Activated T-helper 2 cell treated with anti-CD3 and anti-CD28 coated beads, Interferon-gamma antibody, Interleukin-2, Interleukin-4, amounts not matched to agents 10 μg/mL and 5 μg/mL and 100 μg/mL, durations not matched to agents 14 hours and 24 hours and 36 hours (primary cell): ENCODE results near the gene CNTN1. TPM values are rescaled to one million over a fixed set of nuclear protein-coding genes. Genes with fewer than 3 reads are reported as not detected.

Experiments used
- DNase-seq: peaks from one replicate; pipeline ENCODE4 v3.0.0; 2021; ENCODE audit warnings: low spot score
- H3K27ac Mint-ChIP-seq: one replicate; pipeline ENCODE4 v1.8.0; 2021; ENCODE audit warnings: mixed read lengths
- H3K27me3 Mint-ChIP-seq: one replicate; pipeline ENCODE4 v1.8.0; 2021; ENCODE audit warnings: low read depth, mixed read lengths
- H3K36me3 Mint-ChIP-seq: one replicate; pipeline ENCODE4 v1.8.0; 2021; ENCODE audit warnings: low read depth, mixed read lengths
- H3K4me1 Mint-ChIP-seq: one replicate; pipeline ENCODE4 v1.8.0; 2021; ENCODE audit warnings: low read depth, mixed read lengths
- H3K4me3 Mint-ChIP-seq: one replicate; pipeline ENCODE4 v1.8.0; 2021; ENCODE audit warnings: low read depth, mild to moderate bottlenecking, moderate library complexity, mixed read lengths
- H3K9me3 Mint-ChIP-seq: one replicate; pipeline ENCODE4 v1.8.0; 2021; ENCODE audit warnings: mixed read lengths
- intact Hi-C: fragments of 100-400 bp; cut with micrococcal nuclease; formaldehyde crosslinking; loops from one replicate; pipeline ENCODE4 v1.15.1; 2023
- total RNA-seq: library from RNA; stranded (reverse); gene quantifications from 2 replicates; pipeline ENCODE4 v1.2.3, GENCODE V29; 2022

Gene CNTN1
- total RNA-seq, 1 donor from 2014 or later, result not detected

- no peaks in the 10 kb centered on the region for H3K36me3 Mint-ChIP-seq
- H3K9me3 Mint-ChIP-seq, result no peaks in the 10 kb centered on the region
- H3K4me1 Mint-ChIP-seq, result no peaks in the 10 kb centered on the region
- intact Hi-C loops, result no loop called here
- H3K4me3 Mint-ChIP-seq, result no peak overlapping the region
- no peaks in the 10 kb centered on the region for H3K27me3 Mint-ChIP-seq
- no peak for DNase-seq
- H3K27ac Mint-ChIP-seq, result no peak overlapping the region
Measured at GRCh38 chr12:40668099-40668529, 24.1 kb upstream of the CNTN1 start.

DNA sequence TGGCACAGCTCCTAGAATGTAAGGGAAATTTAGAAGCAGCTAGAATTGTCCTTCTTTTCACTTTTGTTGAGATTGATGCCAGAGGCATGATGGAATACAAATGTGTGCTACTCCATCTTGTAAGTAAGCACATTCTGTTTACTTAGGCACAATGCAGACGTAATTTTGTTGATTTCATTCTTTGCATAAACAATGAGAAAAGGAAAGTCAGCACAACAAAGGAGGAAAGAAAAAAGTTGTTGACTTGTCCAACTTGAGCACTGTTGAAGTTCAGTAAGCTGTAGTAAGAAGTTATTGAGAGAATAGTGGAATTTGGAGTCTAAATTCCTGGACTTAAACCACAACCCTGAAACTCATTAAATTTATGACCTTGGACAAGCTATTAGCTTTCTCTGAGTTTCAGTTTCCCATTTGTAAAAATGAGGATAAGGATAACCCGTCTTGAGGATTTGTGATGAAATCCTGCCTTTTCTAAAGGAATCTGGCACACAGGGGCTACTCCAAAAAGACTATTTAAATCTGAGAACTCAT is 19.4 kb upstream of the CNTN1 start:
- H3K4me3 Mint-ChIP-seq, result no peak overlapping the region
- no peak overlapping the region for H3K27ac Mint-ChIP-seq
- H3K4me1 Mint-ChIP-seq, result no peaks in the 10 kb centered on the region
- intact Hi-C loops, result no loop called here
- DNase-seq, result no peak
- no peaks in the 10 kb centered on the region for H3K27me3 Mint-ChIP-seq
- no peaks in the 10 kb centered on the region for H3K9me3 Mint-ChIP-seq
- no peaks in the 10 kb centered on the region for H3K36me3 Mint-ChIP-seq

GRCh38 chr12:40681148-40681547 is 11.1 kb upstream of the CNTN1 start:
- Mint-ChIP-seq H3K27me3 (no peaks in the 10 kb centered on the region), H3K4me3 (no peak overlapping the region), H3K4me1 (no peaks in the 10 kb centered on the region), H3K9me3 (no peaks in the 10 kb centered on the region), H3K36me3 (no peaks in the 10 kb centered on the region), H3K27ac (no peak overlapping the region)
- no peak for DNase-seq
- intact Hi-C loops, result no loop called here

DNA sequence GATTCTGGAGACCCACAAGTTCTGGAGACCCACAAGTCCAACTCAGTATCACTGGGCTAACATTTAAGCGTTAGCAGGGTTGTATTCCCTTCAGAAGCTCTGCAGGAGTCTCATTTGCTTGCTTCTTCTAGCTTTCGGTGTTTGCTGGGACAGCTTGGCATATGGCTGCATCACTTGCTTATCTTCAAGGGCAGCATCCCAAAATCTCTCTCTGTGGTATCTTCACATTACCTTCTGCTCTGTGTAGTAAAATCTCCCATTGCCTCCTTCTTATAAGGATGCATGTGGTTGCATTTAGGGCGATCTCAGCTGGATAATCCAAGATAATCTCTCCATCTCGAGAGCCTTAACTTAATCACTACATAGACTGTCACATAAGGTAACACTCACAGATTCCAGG is 7.3 kb upstream of the CNTN1 start:
- Mint-ChIP-seq H3K4me1 (no peaks in the 10 kb centered on the region), H3K4me3 (no peak overlapping the region), H3K27me3 (no peaks in the 10 kb centered on the region), H3K9me3 (no peaks in the 10 kb centered on the region), H3K36me3 (no peaks in the 10 kb centered on the region), H3K27ac (no peak overlapping the region)
- intact Hi-C loops, result no loop called here
- DNase-seq, result no peak

- H3K4me1 Mint-ChIP-seq, result no peaks in the 10 kb centered on the region
- no peaks in the 10 kb centered on the region for H3K9me3 Mint-ChIP-seq
- peaks cover 9% of the 10 kb centered on the region for H3K27me3 Mint-ChIP-seq
- H3K27ac Mint-ChIP-seq, result no peak overlapping the region
- no peaks in the 10 kb centered on the region for H3K36me3 Mint-ChIP-seq
- no peak overlapping the region for H3K4me3 Mint-ChIP-seq
- no peak for DNase-seq
- intact Hi-C loops, result no loop called here
Measured at GRCh38 chr12:40688085-40688725, 4.0 kb upstream of the CNTN1 start.

GRCh38 chr12:40689576-40689975 is 2.7 kb upstream of the CNTN1 start:
- no peaks in the 10 kb centered on the region for H3K4me1 Mint-ChIP-seq
- intact Hi-C loops, result no loop called here
- no peak for DNase-seq
- peaks cover 19% of the 10 kb centered on the region for H3K27me3 Mint-ChIP-seq
- H3K9me3 Mint-ChIP-seq, result no peaks in the 10 kb centered on the region
- H3K4me3 Mint-ChIP-seq, result no peak overlapping the region
- no peak overlapping the region for H3K27ac Mint-ChIP-seq
- H3K36me3 Mint-ChIP-seq, result no peaks in the 10 kb centered on the region

- H3K27ac Mint-ChIP-seq, result no peak overlapping the region
Measured at GRCh38 chr12:40692765-40693206, 547 bp downstream of the CNTN1 start.

DNA sequence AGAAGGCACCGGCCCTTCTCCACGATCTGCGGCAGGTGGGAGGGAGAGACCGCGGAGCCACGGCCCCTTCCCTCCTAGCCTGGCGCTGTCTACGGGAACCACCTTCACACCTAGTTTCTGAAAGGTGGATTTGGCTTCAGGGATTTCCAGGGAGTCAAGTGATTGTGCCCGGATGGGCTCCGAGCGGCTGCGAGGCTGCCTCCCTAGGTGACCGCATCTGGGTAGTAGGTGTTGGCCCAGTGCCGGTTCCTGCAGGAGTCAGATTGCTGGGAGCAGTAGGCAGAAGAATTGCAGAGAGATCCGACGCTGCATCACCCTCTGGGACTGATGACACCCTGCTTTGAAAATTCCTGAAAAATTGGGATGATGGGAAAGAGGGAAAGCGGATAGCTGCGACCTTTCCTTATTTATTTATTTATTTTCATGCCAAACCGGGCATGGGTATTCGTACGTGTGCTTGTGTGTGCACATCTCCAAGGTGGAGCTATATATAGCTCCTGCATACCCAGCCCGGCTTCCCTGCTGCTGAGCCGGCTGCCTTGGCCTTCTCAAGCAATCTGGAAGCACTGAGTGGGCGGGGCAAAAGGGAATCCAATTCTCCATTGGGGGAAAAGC is 1.1 kb downstream of the CNTN1 start:
- no peaks in the 10 kb centered on the region for H3K9me3 Mint-ChIP-seq
- no peak overlapping the region for H3K27ac Mint-ChIP-seq
- H3K36me3 Mint-ChIP-seq, result no peaks in the 10 kb centered on the region
- no peak overlapping the region for H3K4me3 Mint-ChIP-seq
- no peak for DNase-seq
- peaks cover 22% of the 10 kb centered on the region for H3K27me3 Mint-ChIP-seq
- no peaks in the 10 kb centered on the region for H3K4me1 Mint-ChIP-seq
- intact Hi-C loops, result no loop called here

More at GRCh38 chr12:40692765-40693206, 547 bp downstream of the CNTN1 start:
- no peaks in the 10 kb centered on the region for H3K4me1 Mint-ChIP-seq
- H3K9me3 Mint-ChIP-seq, result no peaks in the 10 kb centered on the region
- no peak overlapping the region for H3K4me3 Mint-ChIP-seq
- no peaks in the 10 kb centered on the region for H3K36me3 Mint-ChIP-seq
- peaks cover 22% of the 10 kb centered on the region for H3K27me3 Mint-ChIP-seq
- no peak for DNase-seq
- intact Hi-C loops, result no loop called here

DNA sequence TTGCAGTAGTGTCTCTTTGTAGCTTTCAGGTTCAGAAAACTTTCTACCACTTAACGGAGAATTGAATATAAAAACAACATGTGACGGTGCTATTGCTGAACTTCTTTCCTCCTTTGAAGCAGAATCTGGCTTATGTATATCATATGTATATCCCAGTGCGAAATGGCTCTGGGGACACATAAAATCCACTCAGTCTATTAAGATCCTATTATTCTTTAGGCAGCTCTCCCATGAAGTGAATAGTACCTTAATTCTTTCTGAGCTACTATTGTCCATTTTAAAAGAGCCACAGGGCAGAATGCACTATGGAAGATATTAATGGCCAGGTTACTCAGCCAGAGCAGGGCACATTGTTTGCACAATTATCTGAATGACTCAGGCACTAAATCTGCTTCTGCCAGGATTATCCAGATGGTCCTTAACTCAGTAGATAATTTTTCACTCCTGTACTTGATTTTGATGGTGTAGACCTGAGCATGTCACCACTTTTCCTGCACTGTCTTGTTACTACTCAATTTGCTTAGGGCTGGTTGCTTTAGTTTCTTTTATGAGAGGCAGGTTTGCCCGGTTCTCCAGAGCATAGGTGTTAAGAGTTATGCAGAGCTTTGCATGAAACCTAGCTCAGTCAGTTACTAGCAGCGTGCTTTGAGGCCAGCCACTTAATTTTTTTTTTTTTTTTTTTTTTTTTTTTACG is 5.5 kb downstream of the CNTN1 start:
- intact Hi-C loops, result no loop called here
- no peaks in the 10 kb centered on the region for H3K36me3 Mint-ChIP-seq

DNA sequence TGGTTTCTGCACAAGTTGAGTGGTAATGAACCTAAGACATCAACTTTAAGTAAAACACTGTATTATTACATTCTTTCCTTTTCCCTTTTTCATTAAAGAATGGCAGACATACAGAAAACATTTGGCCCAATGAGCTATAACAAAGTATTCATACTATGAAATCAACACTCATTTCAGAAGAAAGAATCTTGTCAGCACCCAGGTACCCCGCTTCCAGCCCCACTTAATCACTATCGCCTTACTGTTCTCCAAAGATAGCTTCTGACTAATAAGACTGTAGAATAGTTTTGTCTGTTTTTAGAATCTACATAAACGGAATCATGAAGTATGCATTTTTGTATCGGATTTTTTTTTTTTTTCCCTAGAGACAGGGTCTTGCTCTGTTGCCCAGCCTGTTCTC is 9.5 kb downstream of the CNTN1 start:
- H3K27me3 Mint-ChIP-seq, result no peaks in the 10 kb centered on the region
- intact Hi-C loops, result no loop called here
- no peaks in the 10 kb centered on the region for H3K4me1 Mint-ChIP-seq
- H3K9me3 Mint-ChIP-seq, result no peaks in the 10 kb centered on the region
- no peak overlapping the region for H3K27ac Mint-ChIP-seq
- DNase-seq, result no peak
- no peak overlapping the region for H3K4me3 Mint-ChIP-seq
- no peaks in the 10 kb centered on the region for H3K36me3 Mint-ChIP-seq

More for the DNA sequence above, 5.5 kb downstream of the CNTN1 start:
- no peak for DNase-seq
- H3K4me1 Mint-ChIP-seq, result no peaks in the 10 kb centered on the region
- no peaks in the 10 kb centered on the region for H3K9me3 Mint-ChIP-seq
- H3K27ac Mint-ChIP-seq, result no peak overlapping the region
- peaks cover 14% of the 10 kb centered on the region for H3K27me3 Mint-ChIP-seq
- H3K4me3 Mint-ChIP-seq, result no peak overlapping the region

- H3K36me3 Mint-ChIP-seq, result no peaks in the 10 kb centered on the region
- no peak overlapping the region for H3K4me3 Mint-ChIP-seq
- no peaks in the 10 kb centered on the region for H3K4me1 Mint-ChIP-seq
- intact Hi-C loops, result no loop called here
- no peaks in the 10 kb centered on the region for H3K27me3 Mint-ChIP-seq
- no peaks in the 10 kb centered on the region for H3K9me3 Mint-ChIP-seq
- no peak for DNase-seq
- no peak overlapping the region for H3K27ac Mint-ChIP-seq
Measured at GRCh38 chr12:40711121-40711520, 18.9 kb downstream of the CNTN1 start.

GRCh38 chr12:40714636-40715035 is 22.4 kb downstream of the CNTN1 start:
- no peak overlapping the region for H3K4me3 Mint-ChIP-seq
- no peaks in the 10 kb centered on the region for H3K4me1 Mint-ChIP-seq
- DNase-seq, result no peak
- H3K27me3 Mint-ChIP-seq, result no peaks in the 10 kb centered on the region
- no peaks in the 10 kb centered on the region for H3K36me3 Mint-ChIP-seq
- H3K9me3 Mint-ChIP-seq, result no peaks in the 10 kb centered on the region
- intact Hi-C loops, result no loop called here
- no peak overlapping the region for H3K27ac Mint-ChIP-seq

DNA sequence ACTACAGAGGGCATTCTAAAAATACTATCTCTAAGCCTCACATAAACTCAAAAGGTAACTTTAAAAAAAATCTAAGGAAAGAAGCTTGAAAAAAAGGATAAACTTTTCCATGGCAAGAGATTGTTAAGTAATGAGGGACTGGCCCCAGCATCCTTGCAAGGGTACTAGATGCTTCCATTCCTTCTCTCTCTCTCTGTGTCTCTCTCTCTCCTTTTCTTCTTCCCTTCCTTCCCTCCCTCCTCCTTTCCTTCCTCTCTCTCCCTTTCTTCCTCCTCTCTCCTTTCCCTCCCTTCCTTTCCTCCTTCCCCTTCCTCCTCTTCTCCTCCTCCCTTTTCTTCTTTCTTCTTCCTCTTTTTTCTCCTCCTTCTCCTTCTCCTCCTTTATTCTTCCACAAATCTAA is 23.8 kb downstream of the CNTN1 start:
- Mint-ChIP-seq H3K36me3 (no peaks in the 10 kb centered on the region), H3K27me3 (no peaks in the 10 kb centered on the region), H3K4me3 (no peak overlapping the region), H3K27ac (no peak overlapping the region), H3K4me1 (no peaks in the 10 kb centered on the region), H3K9me3 (no peaks in the 10 kb centered on the region)
- intact Hi-C loops, result no loop called here
- DNase-seq, result no peak
